H9 (cell line): ENCODE data around the gene GRID1. TPM values are rescaled to one million over a fixed set of nuclear protein-coding genes. Genes with fewer than 3 reads are reported as not detected.

Source experiments
- DNase-seq: peaks from one replicate; pipeline ENCODE4 v3.0.0-alpha.2; 2017
- H2AFZ ChIP-seq: one replicate; pipeline ENCODE4 v1.6.1; 2013; ENCODE audit warnings: mild to moderate bottlenecking, low read length, control low read depth, moderate library complexity
- H2AK5ac ChIP-seq: 2 replicates; pipeline ENCODE4 v1.6.1; 2013; ENCODE audit warnings: low read length, control low read depth, mixed read lengths; ENCODE audit not compliant: insufficient read length
- H2BK120ac ChIP-seq: one replicate; pipeline ENCODE4 v1.6.1; 2013; ENCODE audit warnings: low read depth, mild to moderate bottlenecking, low read length, control low read depth, inconsistent platforms; ENCODE audit not compliant: poor library complexity, severe bottlenecking
- H2BK12ac ChIP-seq: 2 replicates; pipeline ENCODE4 v1.6.1; 2013; ENCODE audit warnings: low read length, control low read depth, mixed read lengths, low read depth; ENCODE audit not compliant: insufficient read length
- H2BK15ac ChIP-seq: 2 replicates; pipeline ENCODE4 v1.6.1; 2013; ENCODE audit warnings: low read depth, low read length, control low read depth
- H2BK20ac ChIP-seq: one replicate; pipeline ENCODE4 v1.6.1; 2013; ENCODE audit warnings: low read depth, mild to moderate bottlenecking, low read length, control low read depth, inconsistent platforms; ENCODE audit not compliant: poor library complexity, severe bottlenecking
- H2BK5ac ChIP-seq: 2 replicates; pipeline ENCODE4 v1.6.1; 2013; ENCODE audit warnings: low read length, control low read depth, mixed read lengths; ENCODE audit not compliant: insufficient read length
- H3K14ac ChIP-seq: 2 replicates; pipeline ENCODE4 v1.6.1; 2013; ENCODE audit warnings: low read length, control low read depth; ENCODE audit not compliant: insufficient read depth
- H3K18ac ChIP-seq: 2 replicates; pipeline ENCODE4 v1.6.1; 2013; ENCODE audit warnings: low read depth, mild to moderate bottlenecking, mixed read lengths, low read length, control low read depth; ENCODE audit not compliant: insufficient read length
- H3K23ac ChIP-seq: 2 replicates; pipeline ENCODE4 v1.6.1; 2013; ENCODE audit warnings: low read length, control low read depth, mixed read lengths, low read depth; ENCODE audit not compliant: insufficient read length
- H3K23me2 ChIP-seq: 2 replicates; pipeline ENCODE4 v1.6.1; 2013; ENCODE audit warnings: low read depth, mild to moderate bottlenecking, mixed read lengths, low read length, control low read depth; ENCODE audit not compliant: insufficient read length, poor library complexity, severe bottlenecking
- H3K27ac ChIP-seq: 2 replicates; pipeline ENCODE4 v1.5.1; 2013; ENCODE audit warnings: low read length, control low read depth, mixed read lengths, low read depth; ENCODE audit not compliant: insufficient read length
- H3K27me3 ChIP-seq: 2 replicates; pipeline ENCODE4 v1.6.1; 2013; ENCODE audit warnings: low read length, control low read depth, inconsistent platforms; ENCODE audit not compliant: insufficient read depth
- H3K4ac ChIP-seq: 2 replicates; pipeline ENCODE4 v1.6.1; 2013; ENCODE audit warnings: low read depth, mild to moderate bottlenecking, control low read depth, inconsistent platforms, low read length, moderate library complexity
- H3K4me1 ChIP-seq: 2 replicates; pipeline ENCODE4 v1.6.1; 2013; ENCODE audit warnings: low read length, control low read depth, inconsistent platforms; ENCODE audit not compliant: insufficient read depth
- H3K4me2 ChIP-seq: 2 replicates; pipeline ENCODE4 v1.6.1; 2013; ENCODE audit warnings: low read length, control low read depth, mixed read lengths; ENCODE audit not compliant: insufficient read length, insufficient read depth
- H3K56ac ChIP-seq: 2 replicates; pipeline ENCODE4 v1.6.1; 2013; ENCODE audit warnings: low read depth, mild to moderate bottlenecking, mixed read lengths, low read length, control low read depth; ENCODE audit not compliant: insufficient read length
- H3K79me1 ChIP-seq: 2 replicates; pipeline ENCODE4 v1.6.1; 2013; ENCODE audit warnings: low read depth, mild to moderate bottlenecking, moderate library complexity, low read length, control low read depth, inconsistent platforms; ENCODE audit not compliant: insufficient read depth, poor library complexity, severe bottlenecking
- H3K79me2 ChIP-seq: 2 replicates; pipeline ENCODE4 v1.6.1; 2013; ENCODE audit warnings: low read length, control low read depth, inconsistent platforms; ENCODE audit not compliant: insufficient read depth
- H3K9ac ChIP-seq: 2 replicates; pipeline ENCODE4 v1.6.1; 2013; ENCODE audit warnings: low read length, control low read depth, mixed read lengths; ENCODE audit not compliant: insufficient read length; ENCODE audit errors: extremely low read depth
- H3K9me3 ChIP-seq: one replicate; pipeline ENCODE4 v1.6.1; 2013; ENCODE audit warnings: low read depth, low read length, inconsistent platforms; ENCODE audit not compliant: control insufficient read depth
- H3T11ph ChIP-seq: one replicate; pipeline ENCODE4 v1.6.1; 2013; ENCODE audit warnings: mild to moderate bottlenecking, low read length, control low read depth, inconsistent platforms
- H4K20me1 ChIP-seq: one replicate; pipeline ENCODE4 v1.6.1; 2013; ENCODE audit not compliant: control insufficient read depth, insufficient read length, insufficient read depth
- H4K5ac ChIP-seq: 2 replicates; pipeline ENCODE4 v1.6.1; 2013; ENCODE audit warnings: low read depth, mild to moderate bottlenecking, mixed read lengths, low read length, control low read depth; ENCODE audit not compliant: insufficient read length
- H4K8ac ChIP-seq: replicated peaks from 2 replicates; pipeline ENCODE4 v1.6.1; 2013; ENCODE audit warnings: low read length, control low read depth, mixed read lengths, low read depth; ENCODE audit not compliant: insufficient read length
- H4K91ac ChIP-seq: 2 replicates; pipeline ENCODE4 v1.6.1; 2013; ENCODE audit warnings: low read depth, mild to moderate bottlenecking, moderate library complexity, mixed read lengths, low read length, control low read depth; ENCODE audit not compliant: insufficient read length
- H3K27ac Mint-ChIP-seq, 3 experiments: 2 replicates in 2 of 3; 3 replicates in 1 of 3; pipeline ENCODE4 v1.8.0; 2020 to 2021; ENCODE audit warnings: mixed read lengths in 3 of 3, mild to moderate bottlenecking in 1 of 3, moderate library complexity in 1 of 3
- H3K27me3 Mint-ChIP-seq: 2 replicates; pipeline ENCODE4 v1.8.0; 2021; ENCODE audit warnings: low read depth, mild to moderate bottlenecking, moderate library complexity, mixed read lengths
- H3K36me3 Mint-ChIP-seq, 3 experiments: 2 replicates in 2 of 3; 3 replicates in 1 of 3; pipeline ENCODE4 v1.8.0; 2020 to 2021; ENCODE audit warnings: low read depth in 3 of 3, mixed read lengths in 3 of 3; ENCODE audit not compliant: insufficient read depth in 1 of 3
- H3K4me1 Mint-ChIP-seq, 2 experiments: 2 replicates each; pipeline ENCODE4 v1.8.0; 2020; ENCODE audit warnings: mixed read lengths in 2 of 2
- H3K4me3 Mint-ChIP-seq, 2 experiments: 2 replicates in 1 of 2; 3 replicates in 1 of 2; pipeline ENCODE4 v1.8.0; 2020 to 2021; ENCODE audit warnings: mild to moderate bottlenecking in 2 of 2, mixed read lengths in 2 of 2, moderate library complexity in 1 of 2
- H3K9me3 Mint-ChIP-seq, 2 experiments: 2 replicates in 1 of 2; 3 replicates in 1 of 2; pipeline ENCODE4 v1.8.0; 2020; ENCODE audit warnings: mild to moderate bottlenecking in 2 of 2, mixed read lengths in 2 of 2, moderate library complexity in 1 of 2
- WGBS: extraction: QIAGEN DNeasy Blood & Tissue Kit; methylation state at CpG from one replicate; pipeline ENCODE4 v1.1.7; 2013; ENCODE audit warnings: missing lambda C conversion rate, low lambda C conversion rate, mixed read lengths; ENCODE audit not compliant: insufficient read length; ENCODE audit errors: extremely low coverage; 5-methylcytosine and 5-hydroxymethylcytosine counted together
- total RNA-seq: library from RNA; stranded (reverse); gene quantifications from 2 replicates; pipeline ENCODE4 v1.2.1, GENCODE V29; 2021
- TF ChIP-seq, protein P1 (sequence below): fragments of 200-600 bp; sonication (generic); conservative IDR thresholded peaks from 3 replicates; pipeline ENCODE4 v1.8.0; 2021; ENCODE audit warnings: antibody characterized with exemption, mild to moderate bottlenecking

The GRID1 gene
- total RNA-seq, 1 experiment from 2014 or later = 0.35 TPM

DNA sequence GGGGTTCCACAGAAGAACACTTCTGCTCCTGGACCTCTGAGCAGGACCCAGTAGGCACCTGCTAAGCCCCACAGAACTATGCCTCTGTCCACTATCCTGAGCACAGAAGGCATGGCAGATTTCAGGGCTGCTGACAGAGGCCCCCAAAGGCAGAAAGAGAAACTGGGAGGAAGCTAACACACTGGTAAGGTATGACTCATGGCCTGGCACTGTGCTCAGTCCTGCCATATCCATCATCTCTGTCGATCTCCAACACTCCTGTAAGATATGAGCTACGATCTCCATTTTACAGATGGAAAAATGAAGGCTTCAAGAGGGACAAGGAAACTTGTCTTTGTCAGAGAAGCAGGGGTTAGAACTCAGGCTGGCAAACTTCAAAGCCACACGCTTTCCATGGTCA, 62.2 kb downstream of the GRID1 start:
- no peaks in the 10 kb centered on the region for H3K36me3 Mint-ChIP-seq
- H3K27me3 ChIP-seq = no peaks in the 10 kb centered on the region
- H3K27ac Mint-ChIP-seq = no peak overlapping the region
- no peak overlapping the region for H2BK5ac ChIP-seq
- no peaks in the 10 kb centered on the region for H3K4me1 ChIP-seq
- no peak overlapping the region for H4K8ac ChIP-seq
- H3K14ac ChIP-seq = no peak overlapping the region
- H2BK120ac ChIP-seq = no peak overlapping the region
- no peak overlapping the region for H2BK20ac ChIP-seq
- no peak overlapping the region for H3K4me3 Mint-ChIP-seq
- no peaks in the 10 kb centered on the region for H3K79me2 ChIP-seq
- WGBS = no CpG with 5 or more reads among the region's 3 CpGs
- H3K4me1 Mint-ChIP-seq = peaks cover 3 to 10% of the 10 kb centered on the region in 2 experiments; a peak in 3 of 4 replicates
- H4K5ac ChIP-seq = no peak overlapping the region
- H3K9me3 ChIP-seq = no peaks in the 10 kb centered on the region
- no peaks in the 10 kb centered on the region for H4K20me1 ChIP-seq
- no peak overlapping the region for H3K4me2 ChIP-seq
- H3K9ac ChIP-seq = no peak overlapping the region
- H3K27ac ChIP-seq = no peak overlapping the region
- H2AFZ ChIP-seq = no peak overlapping the region
- TF ChIP-seq, protein P1, sequence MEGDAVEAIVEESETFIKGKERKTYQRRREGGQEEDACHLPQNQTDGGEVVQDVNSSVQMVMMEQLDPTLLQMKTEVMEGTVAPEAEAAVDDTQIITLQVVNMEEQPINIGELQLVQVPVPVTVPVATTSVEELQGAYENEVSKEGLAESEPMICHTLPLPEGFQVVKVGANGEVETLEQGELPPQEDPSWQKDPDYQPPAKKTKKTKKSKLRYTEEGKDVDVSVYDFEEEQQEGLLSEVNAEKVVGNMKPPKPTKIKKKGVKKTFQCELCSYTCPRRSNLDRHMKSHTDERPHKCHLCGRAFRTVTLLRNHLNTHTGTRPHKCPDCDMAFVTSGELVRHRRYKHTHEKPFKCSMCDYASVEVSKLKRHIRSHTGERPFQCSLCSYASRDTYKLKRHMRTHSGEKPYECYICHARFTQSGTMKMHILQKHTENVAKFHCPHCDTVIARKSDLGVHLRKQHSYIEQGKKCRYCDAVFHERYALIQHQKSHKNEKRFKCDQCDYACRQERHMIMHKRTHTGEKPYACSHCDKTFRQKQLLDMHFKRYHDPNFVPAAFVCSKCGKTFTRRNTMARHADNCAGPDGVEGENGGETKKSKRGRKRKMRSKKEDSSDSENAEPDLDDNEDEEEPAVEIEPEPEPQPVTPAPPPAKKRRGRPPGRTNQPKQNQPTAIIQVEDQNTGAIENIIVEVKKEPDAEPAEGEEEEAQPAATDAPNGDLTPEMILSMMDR = no peak
- no peak overlapping the region for H2BK12ac ChIP-seq
- H2AK5ac ChIP-seq = no peak overlapping the region
- no peaks in the 10 kb centered on the region for H3K23me2 ChIP-seq
- H3K4ac ChIP-seq = no peak overlapping the region
- peaks cover 14% of the 10 kb centered on the region for H3K27me3 Mint-ChIP-seq
- no peak overlapping the region for H3K56ac ChIP-seq
- no peak overlapping the region for H3K18ac ChIP-seq
- H2BK15ac ChIP-seq = no peak overlapping the region
- H4K91ac ChIP-seq = no peak overlapping the region
- no peak overlapping the region for H3T11ph ChIP-seq
- H3K79me1 ChIP-seq = no peaks in the 10 kb centered on the region
- H3K9me3 Mint-ChIP-seq = no peaks in the 10 kb centered on the region
- no peak overlapping the region for H3K23ac ChIP-seq
- DNase-seq = peak; percentile 7
